Skeletal muscle satellite cell (primary cell): ENCODE results near the gene COL13A1.

Experiments
- H3K27me3 ChIP-seq: 2 replicates; pipeline ENCODE4 v1.7.0; 2013; ENCODE audit warnings: low read length; ENCODE audit not compliant: control insufficient read depth, insufficient read depth
- H3K36me3 ChIP-seq: 2 replicates; pipeline ENCODE4 v1.7.0; 2013; ENCODE audit warnings: mild to moderate bottlenecking, control low read depth, low read length; ENCODE audit not compliant: insufficient read depth
- H3K4me1 ChIP-seq: 2 replicates; pipeline ENCODE4 v1.7.0; 2013; ENCODE audit warnings: low read length; ENCODE audit not compliant: control insufficient read depth, insufficient read depth
- H3K4me2 ChIP-seq: 2 replicates; pipeline ENCODE4 v1.7.0; 2013; ENCODE audit warnings: mild to moderate bottlenecking, low read length
- H3K4me3 ChIP-seq: 2 replicates; pipeline ENCODE4 v1.7.0; 2013; ENCODE audit warnings: low read length
- H3K9ac ChIP-seq: 2 replicates; pipeline ENCODE4 v1.7.0; 2013; ENCODE audit warnings: mild to moderate bottlenecking, low read depth, low read length, moderate library complexity
- H3K9me3 ChIP-seq: replicated peaks from 2 replicates; pipeline ENCODE4 v1.7.0; 2013; ENCODE audit warnings: mild to moderate bottlenecking, control low read depth, low read length

Gene COL13A1

DNA sequence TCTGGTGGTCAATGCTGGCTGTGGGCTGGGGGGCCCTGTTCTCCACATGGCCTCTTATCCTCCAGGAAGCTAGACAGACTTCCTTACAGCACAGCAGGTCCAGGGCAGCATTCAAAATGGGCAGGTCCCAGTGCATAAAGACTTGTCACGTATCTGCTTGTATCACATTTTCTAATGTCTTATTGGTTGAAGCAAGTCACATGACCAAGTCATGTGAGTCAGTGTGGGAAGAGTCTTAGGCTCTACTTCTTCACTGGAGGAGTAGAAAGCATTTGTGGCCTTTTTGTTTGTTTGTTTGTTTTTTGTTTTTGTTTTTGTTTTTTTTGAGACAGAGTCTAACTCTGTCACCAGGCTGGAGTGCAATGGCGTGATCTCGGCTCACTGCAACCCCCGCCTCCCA, 104.7 kb downstream of the COL13A1 start:
- H3K9ac ChIP-seq, result no peak overlapping the region
- no peak overlapping the region for H3K4me2 ChIP-seq
- no peaks in the 10 kb centered on the region for H3K27me3 ChIP-seq
- no peaks in the 10 kb centered on the region for H3K9me3 ChIP-seq
- no peaks in the 10 kb centered on the region for H3K4me1 ChIP-seq
- H3K4me3 ChIP-seq, result no peak overlapping the region
- H3K36me3 ChIP-seq, result no peaks in the 10 kb centered on the region

GRCh38 chr10:69907517-69907916, 105.8 kb downstream of the COL13A1 start:
- Histone ChIP-seq H3K36me3 (no peaks in the 10 kb centered on the region), H3K9me3 (no peaks in the 10 kb centered on the region), H3K9ac (no peak overlapping the region), H3K4me3 (no peak overlapping the region), H3K4me2 (no peak overlapping the region), H3K27me3 (no peaks in the 10 kb centered on the region), H3K4me1 (no peaks in the 10 kb centered on the region)

GRCh38 chr10:69908124-69908523, 106.4 kb downstream of the COL13A1 start:
- Histone ChIP-seq H3K9ac (no peak overlapping the region), H3K36me3 (no peaks in the 10 kb centered on the region), H3K4me3 (no peak overlapping the region), H3K4me2 (no peak overlapping the region), H3K4me1 (no peaks in the 10 kb centered on the region), H3K27me3 (no peaks in the 10 kb centered on the region), H3K9me3 (no peaks in the 10 kb centered on the region)

DNA sequence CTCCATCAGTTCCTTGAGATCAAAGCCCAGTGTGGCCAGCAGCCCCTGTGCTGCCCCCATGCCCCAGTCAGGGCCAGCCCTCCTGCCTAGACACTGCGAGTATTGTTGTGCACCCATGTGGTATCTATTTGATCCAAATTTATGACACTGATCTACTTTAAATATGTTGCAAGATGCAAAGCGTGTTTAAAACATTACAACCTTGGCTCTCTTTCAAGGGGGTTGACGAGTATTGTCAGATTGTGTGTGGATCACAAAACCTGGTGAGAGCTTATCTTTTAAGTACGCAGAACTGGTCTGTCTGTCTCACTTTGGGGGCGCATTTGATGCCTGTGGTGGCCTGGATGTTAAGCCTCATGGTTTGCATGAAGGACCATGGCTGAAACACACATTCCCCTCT, 108.9 kb downstream of the COL13A1 start:
- H3K9ac ChIP-seq, result no peak overlapping the region
- no peaks in the 10 kb centered on the region for H3K27me3 ChIP-seq
- no peaks in the 10 kb centered on the region for H3K36me3 ChIP-seq
- H3K4me1 ChIP-seq, result no peaks in the 10 kb centered on the region
- H3K4me3 ChIP-seq, result no peak overlapping the region
- H3K9me3 ChIP-seq, result no peaks in the 10 kb centered on the region
- no peak overlapping the region for H3K4me2 ChIP-seq

GRCh38 chr10:69911613-69912528, 110.2 kb downstream of the COL13A1 start:
- Histone ChIP-seq H3K9ac (no peak overlapping the region), H3K4me1 (no peaks in the 10 kb centered on the region), H3K27me3 (peaks cover 4% of the 10 kb centered on the region)

DNA sequence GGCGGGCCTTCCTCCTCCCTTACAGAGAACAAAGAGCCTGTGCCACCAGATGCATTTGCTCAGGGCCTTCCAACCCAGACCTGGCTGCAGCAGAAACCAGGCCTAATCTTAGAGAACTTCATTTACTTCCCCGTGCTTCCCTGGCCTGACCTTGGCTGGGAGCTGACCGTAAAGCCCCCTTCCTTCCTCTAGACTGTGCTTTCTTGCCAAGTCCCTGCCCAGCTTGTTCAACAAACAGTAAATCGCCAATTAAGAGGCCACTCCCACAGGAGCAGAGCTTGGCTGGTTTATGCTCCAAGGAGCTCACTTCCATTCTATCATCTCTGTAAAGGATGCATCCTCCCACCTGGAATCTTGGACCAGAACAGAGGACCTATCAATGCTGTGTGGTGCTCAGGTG, 110.9 kb downstream of the COL13A1 start:
- Histone ChIP-seq H3K27me3 (peaks cover 5% of the 10 kb centered on the region), H3K9ac (no peak overlapping the region), H3K36me3 (no peaks in the 10 kb centered on the region), H3K4me1 (no peaks in the 10 kb centered on the region), H3K9me3 (no peaks in the 10 kb centered on the region), H3K4me3 (no peak overlapping the region), H3K4me2 (no peak overlapping the region)

More at GRCh38 chr10:69911613-69912528, 110.2 kb downstream of the COL13A1 start:
- Histone ChIP-seq H3K4me2 (no peak overlapping the region), H3K4me3 (no peak overlapping the region), H3K36me3 (no peaks in the 10 kb centered on the region), H3K9me3 (no peaks in the 10 kb centered on the region)

DNA sequence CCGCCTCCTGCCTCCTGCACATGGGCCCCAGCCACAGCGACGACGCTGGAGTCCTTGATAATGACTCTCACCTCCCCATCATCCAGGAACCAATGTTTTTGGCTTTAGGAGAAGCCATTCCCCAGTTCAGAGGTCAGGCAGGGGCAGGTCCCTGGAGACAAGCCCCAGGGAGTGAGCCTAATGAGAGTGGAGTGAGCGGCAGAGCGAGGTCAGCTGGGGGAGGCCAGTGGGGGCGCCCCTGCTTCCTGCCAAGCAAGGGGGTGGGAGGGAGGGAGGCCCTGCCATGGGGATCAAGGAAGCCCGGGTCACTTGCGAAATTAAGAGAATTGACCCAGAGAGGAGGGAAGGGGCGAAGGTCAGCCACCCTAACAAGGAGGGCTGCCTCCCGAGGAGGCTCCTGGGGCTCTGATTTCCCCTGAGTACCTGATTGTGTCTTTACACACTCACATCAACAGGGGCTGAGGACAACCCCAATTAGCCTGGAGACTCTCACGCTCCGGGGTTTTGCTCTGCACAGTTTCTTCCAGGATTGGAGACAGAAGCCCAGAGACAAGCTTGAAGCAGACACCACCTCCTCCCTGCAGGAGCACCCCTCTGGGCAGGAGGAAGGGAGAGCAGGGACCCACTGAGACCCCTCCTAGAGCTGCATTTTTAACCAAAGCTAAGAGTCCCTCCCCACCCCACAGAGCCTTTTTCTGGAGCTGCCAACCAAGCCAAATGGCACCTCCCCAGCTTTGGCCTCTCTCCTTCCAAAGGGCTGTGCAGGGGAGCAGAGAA, 112.1 kb downstream of the COL13A1 start:
- no peak overlapping the region for H3K4me3 ChIP-seq
- peaks cover 5% of the 10 kb centered on the region for H3K27me3 ChIP-seq
- no peak overlapping the region for H3K9ac ChIP-seq

DNA sequence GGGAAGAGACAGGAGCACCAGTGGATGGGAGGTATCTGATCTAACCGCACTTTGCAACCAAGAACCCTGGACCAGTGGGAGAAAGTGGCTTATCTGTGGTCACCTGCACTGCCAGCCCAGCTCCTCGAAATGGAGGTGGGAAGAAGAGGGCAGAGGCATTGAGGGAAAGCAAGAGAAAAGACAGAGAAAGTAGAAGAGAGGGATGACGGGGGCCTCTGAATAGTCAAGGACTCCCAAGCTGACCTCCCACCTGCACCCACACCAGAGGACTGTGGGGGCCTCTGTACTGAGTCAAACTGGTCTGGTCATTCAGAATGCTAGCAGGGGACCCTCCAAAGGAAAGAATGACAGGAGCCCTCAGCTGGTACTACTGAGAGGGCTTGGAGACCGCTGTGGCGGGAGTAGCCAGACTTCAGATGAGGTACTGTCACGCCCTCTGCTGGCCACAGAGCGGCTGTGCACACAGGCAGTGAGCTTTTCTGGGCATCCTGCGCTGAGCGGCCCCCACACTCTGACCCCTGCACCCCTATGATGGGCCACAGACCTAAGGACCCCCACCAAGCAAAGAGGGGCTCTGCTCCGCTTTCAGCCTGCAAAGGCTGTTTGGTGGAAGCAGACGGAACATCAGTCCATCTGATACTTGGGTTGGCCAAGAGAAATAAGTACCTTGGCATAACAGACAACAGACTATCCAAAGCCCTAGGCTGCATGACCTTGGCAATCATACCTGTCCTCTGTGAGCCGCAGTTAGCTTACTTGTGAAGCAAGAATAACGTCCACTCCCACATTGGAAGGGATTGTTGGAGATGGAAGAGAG, 112.9 kb downstream of the COL13A1 start:
- peaks cover 5% of the 10 kb centered on the region for H3K27me3 ChIP-seq
- no peaks in the 10 kb centered on the region for H3K4me1 ChIP-seq
- no peak overlapping the region for H3K4me2 ChIP-seq
- H3K9ac ChIP-seq, result no peak overlapping the region
- no peaks in the 10 kb centered on the region for H3K36me3 ChIP-seq
- H3K9me3 ChIP-seq, result no peaks in the 10 kb centered on the region
- H3K4me3 ChIP-seq, result no peak overlapping the region

More for the DNA sequence above, 112.1 kb downstream of the COL13A1 start:
- no peaks in the 10 kb centered on the region for H3K36me3 ChIP-seq
- no peaks in the 10 kb centered on the region for H3K9me3 ChIP-seq
- no peak overlapping the region for H3K4me2 ChIP-seq
- H3K4me1 ChIP-seq, result no peaks in the 10 kb centered on the region

- H3K9ac ChIP-seq, result no peak overlapping the region
- H3K4me3 ChIP-seq, result no peak overlapping the region
- H3K4me2 ChIP-seq, result no peak overlapping the region
- H3K36me3 ChIP-seq, result no peaks in the 10 kb centered on the region
- no peaks in the 10 kb centered on the region for H3K4me1 ChIP-seq
- peaks cover 5% of the 10 kb centered on the region for H3K27me3 ChIP-seq
- no peaks in the 10 kb centered on the region for H3K9me3 ChIP-seq
Measured at GRCh38 chr10:69915215-69915560, 113.5 kb downstream of the COL13A1 start.

GRCh38 chr10:69916118-69916517, 114.4 kb downstream of the COL13A1 start:
- Histone ChIP-seq H3K4me1 (no peaks in the 10 kb centered on the region), H3K9ac (no peak overlapping the region), H3K27me3 (peaks cover 5% of the 10 kb centered on the region), H3K4me2 (no peak overlapping the region), H3K9me3 (no peaks in the 10 kb centered on the region), H3K4me3 (no peak overlapping the region), H3K36me3 (no peaks in the 10 kb centered on the region)

GRCh38 chr10:69918036-69918435, 116.3 kb downstream of the COL13A1 start:
- Histone ChIP-seq H3K4me1 (no peaks in the 10 kb centered on the region), H3K9me3 (no peaks in the 10 kb centered on the region), H3K27me3 (peaks cover 5% of the 10 kb centered on the region), H3K4me3 (no peak overlapping the region), H3K4me2 (no peak overlapping the region), H3K9ac (no peak overlapping the region), H3K36me3 (no peaks in the 10 kb centered on the region)
